ENCODE data around the gene ACOT7. TPM values are rescaled to one million over a fixed set of nuclear protein-coding genes. Genes with fewer than 3 reads are reported as not detected.
A peak's percentile ranks its signal among the peaks of the same experiment; 100 is the strongest.

ACOT7 gene
- total and polyA plus RNA-seq, 11 donors = 5.7 to 38.9 (median 12.6) TPM

DNA sequence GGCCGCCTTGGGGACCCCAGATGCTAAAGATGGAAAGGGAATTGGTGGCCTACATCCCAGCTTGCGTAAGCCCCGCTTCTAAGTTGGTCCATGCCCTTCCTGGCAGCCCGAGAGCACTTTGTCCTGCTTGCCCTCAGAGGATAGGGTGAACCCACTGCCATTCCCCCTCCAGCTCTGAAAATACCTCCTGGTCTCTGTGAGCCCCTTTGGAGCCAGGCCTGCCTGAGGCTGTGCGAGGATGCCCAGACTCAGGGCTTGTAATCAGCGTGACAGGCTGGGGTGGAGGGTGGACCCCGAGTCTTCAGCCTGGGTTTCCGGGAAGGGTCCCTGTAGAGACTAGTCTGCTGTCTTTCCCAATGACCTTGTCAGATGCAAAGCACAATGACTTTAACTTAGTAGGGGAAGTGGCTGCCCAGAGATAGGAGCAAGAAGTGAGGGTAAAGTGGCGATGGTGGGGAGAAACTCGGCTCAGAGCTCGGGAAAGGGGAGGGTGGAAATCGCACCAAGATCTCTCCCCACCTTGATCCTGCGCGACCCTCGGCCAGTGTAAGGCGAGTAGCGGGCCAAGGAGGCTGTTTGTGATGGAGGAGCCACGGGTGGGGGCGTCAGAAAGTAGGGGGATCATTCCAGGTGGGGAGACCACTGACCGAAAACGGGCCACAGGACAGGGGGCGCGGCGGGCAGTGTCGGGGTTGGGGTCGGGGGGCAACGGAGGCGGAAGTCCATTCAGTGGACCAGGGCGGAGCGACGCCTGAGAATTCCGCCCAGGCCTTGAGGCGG lies 152.3 kb downstream of the ACOT7 start:
- H3K4me1 ChIP-seq = peaks cover 0 to 36% (median 20%) of the 10 kb centered on the region in 12 donors
- ATAC-seq (no peak), DNase-seq (no peak)
- WGBS, 4 donors = 28 to 44% (median 37%) methylated on average over 17 to 33 of the region's 33 CpGs
- no peaks in the 10 kb centered on the region for H3K36me3 ChIP-seq
- H3K9me3 ChIP-seq = no peaks in the 10 kb centered on the region
- no peak for TF ChIP-seq POLR2A (IDR thresholded peaks at IDR 0.05)
- TF ChIP-seq, protein P1, sequence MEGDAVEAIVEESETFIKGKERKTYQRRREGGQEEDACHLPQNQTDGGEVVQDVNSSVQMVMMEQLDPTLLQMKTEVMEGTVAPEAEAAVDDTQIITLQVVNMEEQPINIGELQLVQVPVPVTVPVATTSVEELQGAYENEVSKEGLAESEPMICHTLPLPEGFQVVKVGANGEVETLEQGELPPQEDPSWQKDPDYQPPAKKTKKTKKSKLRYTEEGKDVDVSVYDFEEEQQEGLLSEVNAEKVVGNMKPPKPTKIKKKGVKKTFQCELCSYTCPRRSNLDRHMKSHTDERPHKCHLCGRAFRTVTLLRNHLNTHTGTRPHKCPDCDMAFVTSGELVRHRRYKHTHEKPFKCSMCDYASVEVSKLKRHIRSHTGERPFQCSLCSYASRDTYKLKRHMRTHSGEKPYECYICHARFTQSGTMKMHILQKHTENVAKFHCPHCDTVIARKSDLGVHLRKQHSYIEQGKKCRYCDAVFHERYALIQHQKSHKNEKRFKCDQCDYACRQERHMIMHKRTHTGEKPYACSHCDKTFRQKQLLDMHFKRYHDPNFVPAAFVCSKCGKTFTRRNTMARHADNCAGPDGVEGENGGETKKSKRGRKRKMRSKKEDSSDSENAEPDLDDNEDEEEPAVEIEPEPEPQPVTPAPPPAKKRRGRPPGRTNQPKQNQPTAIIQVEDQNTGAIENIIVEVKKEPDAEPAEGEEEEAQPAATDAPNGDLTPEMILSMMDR (IDR thresholded peaks at IDR 0.05) = no peak
- H3K27me3 ChIP-seq = peaks cover 35 to 73% (median 59%) of the 10 kb centered on the region in 9 donors
- intact Hi-C loops (cut with DNase I) = loop anchor here in 5 of 10 donors (5.0 to 10.0 kb wide), 5 partner anchors 34 to 199 kb away; partner anchors contain the start of gene RNF207 (in 3 of the 5)
- H3K4me3 ChIP-seq = peak overlapping the region in 1 of 12 donors; percentile 4
- no peak overlapping the region for H3K27ac ChIP-seq

- DNase-seq (no peak), ATAC-seq (no peak)
- intact Hi-C loops (cut with DNase I) = loop anchor here in 7 of 10 donors (5.0 to 10.0 kb wide), 7 partner anchors 33 to 198 kb away; partner anchors contain the start of genes RNF207 (in 3 of the 7) and RPL22 (in 2 of the 7)
These were observed 153.4 kb downstream of the ACOT7 start for GRCh38 chr1:6239950-6240768.

GRCh38 chr1:6239213-6239752 lies 154.3 kb downstream of the ACOT7 start:
- ATAC-seq (no peak), DNase-seq (no peak)
- Histone ChIP-seq H3K36me3 (peaks cover 0 to 2% (median 0%) of the 10 kb centered on the region in 9 donors), H3K9me3 (no peaks in the 10 kb centered on the region), H3K4me3 (no peak overlapping the region), H3K27me3 (peaks cover 25 to 53% (median 43%) of the 10 kb centered on the region in 9 donors), H3K27ac (no peak overlapping the region), H3K4me1 (peaks cover 8 to 33% (median 16%) of the 10 kb centered on the region in 12 donors)
- intact Hi-C loops (cut with DNase I) = loop anchor here in 3 of 10 donors (5.0 kb wide), 2 partner anchors 37 to 42 kb away; partner anchors contain the start of gene RPL22 (in 2 of the 3)
- TF ChIP-seq, protein P1 (IDR thresholded peaks at IDR 0.05) = no peak
- TF ChIP-seq POLR2A (IDR thresholded peaks at IDR 0.05) = no peak
- 44 to 61% (median 51%) methylated on average over 7 of the region's 7 CpGs for WGBS, 4 donors

More at GRCh38 chr1:6239950-6240768, 153.4 kb downstream of the ACOT7 start:
- H3K27me3 ChIP-seq = peaks cover 29 to 62% (median 48%) of the 10 kb centered on the region in 9 donors
- no peak for TF ChIP-seq POLR2A (IDR thresholded peaks at IDR 0.05)
- TF ChIP-seq, protein P1 (IDR thresholded peaks at IDR 0.05) = no peak
- H3K4me1 ChIP-seq = peaks cover under 1 to 31% (median 12%) of the 10 kb centered on the region in 12 donors
- no peak overlapping the region for H3K27ac ChIP-seq
- 74 to 89% (median 82%) methylated on average over 17 of the region's 17 CpGs for WGBS, 4 donors
- no peak overlapping the region for H3K4me3 ChIP-seq
- no peaks in the 10 kb centered on the region for H3K9me3 ChIP-seq
- H3K36me3 ChIP-seq = no peaks in the 10 kb centered on the region
